ENCODE measurements around the gene MAP3K6. TPM values are rescaled to one million over a fixed set of nuclear protein-coding genes. Genes with fewer than 3 reads are reported as not detected.

The MAP3K6 gene
- total RNA-seq, 1 donor from 2014 or later, result 117 TPM

DNA sequence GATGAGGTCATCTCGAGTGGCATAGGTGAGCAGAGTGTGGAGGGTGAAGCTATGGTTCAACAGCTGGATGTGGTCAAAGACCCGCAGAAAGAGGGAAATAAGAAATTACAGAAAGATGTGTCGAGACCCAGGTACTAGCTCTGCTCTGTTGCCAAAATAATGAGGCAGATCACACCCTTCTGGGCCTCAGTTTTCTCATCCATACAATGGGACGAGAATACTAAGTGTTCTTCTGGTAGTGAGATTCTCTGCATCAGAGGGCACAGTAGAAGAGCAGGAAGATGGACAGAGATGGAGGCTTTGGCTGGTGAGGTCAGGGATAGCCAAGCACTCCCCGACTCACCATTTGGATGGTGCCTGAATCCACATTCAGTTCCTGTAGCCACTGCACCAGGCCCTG, 11.1 kb downstream of the MAP3K6 start:
- Histone ChIP-seq H3K27me3 (ENCODE audit: low read depth) (no peaks in the 10 kb centered on the region), H3K36me3 (peaks cover 80% of the 10 kb centered on the region), H3K4me1 (peaks cover 21% of the 10 kb centered on the region), H3K4me3 (no peak overlapping the region), H3K27ac (no peak overlapping the region), H3K9me3 (no peaks in the 10 kb centered on the region)
- DNase-seq, result no peak
- intact Hi-C loops (cut with DNase I), result no loop called here
- TF ChIP-seq, protein P1, sequence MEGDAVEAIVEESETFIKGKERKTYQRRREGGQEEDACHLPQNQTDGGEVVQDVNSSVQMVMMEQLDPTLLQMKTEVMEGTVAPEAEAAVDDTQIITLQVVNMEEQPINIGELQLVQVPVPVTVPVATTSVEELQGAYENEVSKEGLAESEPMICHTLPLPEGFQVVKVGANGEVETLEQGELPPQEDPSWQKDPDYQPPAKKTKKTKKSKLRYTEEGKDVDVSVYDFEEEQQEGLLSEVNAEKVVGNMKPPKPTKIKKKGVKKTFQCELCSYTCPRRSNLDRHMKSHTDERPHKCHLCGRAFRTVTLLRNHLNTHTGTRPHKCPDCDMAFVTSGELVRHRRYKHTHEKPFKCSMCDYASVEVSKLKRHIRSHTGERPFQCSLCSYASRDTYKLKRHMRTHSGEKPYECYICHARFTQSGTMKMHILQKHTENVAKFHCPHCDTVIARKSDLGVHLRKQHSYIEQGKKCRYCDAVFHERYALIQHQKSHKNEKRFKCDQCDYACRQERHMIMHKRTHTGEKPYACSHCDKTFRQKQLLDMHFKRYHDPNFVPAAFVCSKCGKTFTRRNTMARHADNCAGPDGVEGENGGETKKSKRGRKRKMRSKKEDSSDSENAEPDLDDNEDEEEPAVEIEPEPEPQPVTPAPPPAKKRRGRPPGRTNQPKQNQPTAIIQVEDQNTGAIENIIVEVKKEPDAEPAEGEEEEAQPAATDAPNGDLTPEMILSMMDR (IDR thresholded peaks at IDR 0.05), result no peak
- no peak for ATAC-seq

DNA sequence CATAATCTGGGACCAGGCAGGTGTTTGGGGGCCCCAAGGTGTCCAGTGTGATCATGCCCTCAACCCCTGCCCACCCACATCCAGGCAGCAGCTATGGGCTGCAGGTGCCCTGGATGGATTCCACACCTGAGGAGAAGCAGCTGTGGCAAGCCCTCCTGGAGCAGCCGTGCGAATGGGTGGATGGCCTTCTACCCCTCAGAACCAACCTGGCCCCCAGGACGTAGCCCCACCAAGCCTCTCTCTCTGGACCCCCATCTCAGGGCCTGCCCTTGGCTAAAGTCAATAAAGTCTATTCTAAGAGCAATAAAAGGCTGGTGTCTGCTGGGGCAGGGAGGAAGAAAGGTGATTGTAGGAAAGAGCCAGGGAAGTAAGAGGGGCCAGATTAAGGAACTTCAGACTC, 13.1 kb downstream of the MAP3K6 start:
- no peak for ATAC-seq
- H3K4me3 ChIP-seq, result no peak overlapping the region
- H3K36me3 ChIP-seq, result peaks cover 67% of the 10 kb centered on the region
- H3K4me1 ChIP-seq, result peaks cover 39% of the 10 kb centered on the region
- no peaks in the 10 kb centered on the region for H3K9me3 ChIP-seq
- H3K27ac ChIP-seq, result no peak overlapping the region
- DNase-seq, result no peak
- intact Hi-C loops (cut with DNase I), result no loop called here
- H3K27me3 ChIP-seq (ENCODE audit: low read depth), result no peaks in the 10 kb centered on the region
- TF ChIP-seq, protein P1 (IDR thresholded peaks at IDR 0.05), result no peak

DNA sequence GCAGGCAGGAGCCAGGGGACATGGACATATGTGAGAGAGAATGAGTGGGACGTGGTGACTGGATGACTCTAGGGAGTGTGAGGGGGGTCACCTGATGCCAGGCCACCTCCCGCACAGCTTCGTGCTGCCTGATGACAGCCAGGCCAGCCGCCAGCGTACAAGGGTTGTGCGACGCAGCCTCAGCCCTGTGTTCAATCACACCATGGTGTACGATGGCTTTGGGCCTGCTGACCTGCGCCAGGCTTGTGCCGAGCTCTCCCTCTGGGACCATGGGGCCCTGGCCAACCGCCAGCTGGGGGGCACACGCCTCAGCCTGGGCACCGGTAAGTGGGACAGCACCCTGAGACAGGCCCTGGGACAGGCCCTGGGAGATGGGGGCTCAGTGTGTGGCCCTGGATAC, 13.6 kb downstream of the MAP3K6 start:
- Histone ChIP-seq H3K27me3 (ENCODE audit: low read depth) (no peaks in the 10 kb centered on the region), H3K36me3 (peaks cover 62% of the 10 kb centered on the region), H3K4me3 (no peak overlapping the region), H3K4me1 (peaks cover 39% of the 10 kb centered on the region), H3K27ac (no peak overlapping the region), H3K9me3 (no peaks in the 10 kb centered on the region)
- TF ChIP-seq, protein P1 (IDR thresholded peaks at IDR 0.05), result no peak
- DNase-seq (no peak), ATAC-seq (no peak)
- intact Hi-C loops (cut with DNase I), result no loop called here

DNA sequence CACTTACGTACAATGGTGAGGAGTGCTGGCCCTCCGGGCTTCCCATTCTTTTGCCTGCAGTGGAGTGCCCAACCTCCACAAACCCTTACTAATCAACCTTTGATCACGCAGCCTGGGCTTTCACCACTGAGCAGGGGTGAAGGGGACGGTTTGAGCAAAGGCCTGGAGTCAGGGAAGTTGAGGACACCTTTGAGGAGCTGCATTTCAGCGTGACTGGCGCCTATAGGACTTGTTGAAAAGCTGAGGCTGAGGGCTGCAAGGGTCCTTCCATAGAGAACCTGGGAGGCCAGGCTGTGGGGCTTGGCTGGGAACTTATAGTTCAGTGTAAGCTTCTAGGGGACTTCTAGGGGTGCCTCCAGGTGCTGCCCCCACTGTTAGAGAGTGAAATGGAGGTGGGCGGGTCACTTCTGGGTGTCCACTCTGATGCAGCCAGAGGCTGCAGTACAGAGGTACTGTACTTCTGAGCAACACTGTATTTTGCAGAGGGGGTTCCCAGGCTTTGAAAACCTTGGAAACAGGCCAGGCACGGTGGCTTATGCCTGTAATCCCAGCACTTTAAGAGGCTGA, 15.1 kb downstream of the MAP3K6 start:
- Histone ChIP-seq H3K4me3 (no peak overlapping the region), H3K36me3 (peaks cover 47% of the 10 kb centered on the region), H3K27ac (no peak overlapping the region), H3K9me3 (no peaks in the 10 kb centered on the region), H3K4me1 (peaks cover 33% of the 10 kb centered on the region), H3K27me3 (ENCODE audit: low read depth) (no peaks in the 10 kb centered on the region)
- TF ChIP-seq, protein P1 (IDR thresholded peaks at IDR 0.05), result no peak
- no peak for DNase-seq
- ATAC-seq, result no peak
- intact Hi-C loops (cut with DNase I), result no loop called here

DNA sequence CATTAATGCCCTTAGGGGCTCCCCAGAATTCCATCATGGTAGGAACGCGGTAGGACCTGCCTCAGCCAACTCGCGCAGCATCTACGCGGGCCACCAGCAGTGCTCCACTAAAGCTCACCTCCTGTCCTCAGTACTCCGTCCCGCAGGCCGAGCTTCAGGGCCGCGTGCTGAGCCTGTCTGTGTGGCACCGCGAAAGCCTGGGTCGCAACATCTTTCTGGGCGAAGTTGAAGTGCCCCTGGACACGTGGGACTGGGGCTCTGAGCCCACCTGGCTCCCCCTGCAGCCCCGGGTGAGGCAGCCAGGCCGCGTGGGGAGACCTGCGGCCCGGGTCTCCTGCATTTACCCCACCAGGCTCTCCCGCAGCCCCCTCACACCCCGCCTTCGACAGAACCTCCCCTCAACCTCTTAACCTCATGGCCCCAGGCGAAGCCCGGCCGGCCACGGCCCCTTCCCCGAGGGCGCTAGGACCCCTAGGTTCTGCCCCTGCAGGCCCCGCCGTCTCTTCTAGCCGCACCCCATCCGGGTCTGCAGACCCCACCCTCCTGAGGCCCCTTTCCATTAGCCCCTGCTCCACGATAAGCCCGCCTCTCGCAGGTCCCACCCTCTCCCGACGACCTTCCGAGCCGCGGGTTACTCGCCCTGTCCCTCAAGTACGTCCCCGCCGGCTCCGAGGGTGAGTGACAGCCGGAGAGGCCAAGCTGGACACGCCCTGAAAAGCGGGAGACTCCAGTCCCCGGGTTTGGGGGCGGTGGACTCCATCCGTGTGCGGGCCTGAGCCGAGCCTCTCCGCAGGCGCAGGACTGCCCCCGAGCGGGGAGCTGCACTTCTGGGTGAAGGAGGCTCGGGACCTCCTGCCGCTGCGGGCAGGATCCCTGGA, 15.9 kb downstream of the MAP3K6 start:
- Histone ChIP-seq H3K4me1 (peaks cover 33% of the 10 kb centered on the region), H3K36me3 (peaks cover 39% of the 10 kb centered on the region), H3K9me3 (no peaks in the 10 kb centered on the region), H3K27ac (no peak overlapping the region), H3K27me3 (ENCODE audit: low read depth) (no peaks in the 10 kb centered on the region), H3K4me3 (peak overlapping the region; percentile 58)
- ATAC-seq (peak; percentile 23 to 32), DNase-seq (no peak)
- intact Hi-C loops (cut with DNase I), result no loop called here
- TF ChIP-seq, protein P1 (IDR thresholded peaks at IDR 0.05), result no peak
